PC-9 (cell line): ENCODE data around the gene FAM221B. TPM values are rescaled to one million over a fixed set of nuclear protein-coding genes. Genes with fewer than 3 reads are reported as not detected.
A peak's percentile ranks its signal among the peaks of the same experiment; 100 is the strongest.

ENCODE experiments used
- BruUV-seq: library from RNA; stranded (reverse); fragments of 400-500 nt; replicated peaks from 2 replicates; lab custom pipeline; 2021; lab: Mats Ljungman, UMichigan
- CTCF ChIA-PET: fragments of 300-600 bp; sonication (Branson Sonifier 250); formaldehyde crosslinking; loops from one replicate; lab custom pipeline; 2022; ENCODE audit warnings: antibody characterized with exemption; lab: Charles Lee
- POLR2A ChIA-PET: fragments of 300-600 bp; sonication (Branson Sonifier 250); formaldehyde crosslinking; loops from one replicate; lab custom pipeline; 2022; ENCODE audit warnings: antibody characterized with exemption; ENCODE audit not compliant: unreplicated experiment; lab: Charles Lee
- DNase-seq, 2 experiments: peaks; one replicate each; pipeline versions ENCODE4 v3.0.0 to v3.0.0-alpha.2; 2015 to 2022; ENCODE audit warnings: mixed read lengths in 1 of 2
- H2AFZ ChIP-seq: fragments of 200-600 bp; sonication (generic); 2 replicates; pipeline ENCODE4 v1.8.1; 2017; ENCODE audit warnings: antibody characterized with exemption
- H3F3A ChIP-seq: fragments of 200-600 bp; sonication (generic); 2 replicates; pipeline ENCODE4 v1.8.1; 2017; ENCODE audit warnings: antibody characterized with exemption, mild to moderate bottlenecking, low read depth; ENCODE audit not compliant: insufficient read depth
- H3K27ac ChIP-seq: fragments of 200-600 bp; sonication (generic); 2 replicates; pipeline ENCODE4 v1.6.1; 2016; ENCODE audit warnings: mixed run types
- H3K27me3 ChIP-seq: fragments of 200-600 bp; sonication (generic); 2 replicates; pipeline ENCODE4 v1.6.1; 2016; ENCODE audit warnings: low read depth, mixed run types; ENCODE audit not compliant: insufficient read depth
- H3K36me3 ChIP-seq: fragments of 200-600 bp; sonication (generic); 2 replicates; pipeline ENCODE4 v1.6.1; 2016; ENCODE audit warnings: low read depth, mixed run types
- H3K4me1 ChIP-seq: fragments of 200-600 bp; sonication (generic); replicated peaks from 2 replicates; pipeline ENCODE4 v1.6.1; 2016; ENCODE audit warnings: mixed run types; ENCODE audit not compliant: insufficient read depth
- H3K4me2 ChIP-seq: fragments of 200-600 bp; sonication (generic); 2 replicates; pipeline ENCODE4 v1.6.1; 2017; ENCODE audit warnings: mixed run types
- H3K4me3 ChIP-seq: fragments of 200-600 bp; sonication (generic); 2 replicates; pipeline ENCODE4 v1.6.1; 2016; ENCODE audit warnings: mixed run types
- H3K79me2 ChIP-seq: fragments of 200-600 bp; sonication (generic); 2 replicates; pipeline ENCODE4 v1.6.1; 2017; ENCODE audit warnings: low read depth, mixed run types
- H3K9me2 ChIP-seq: fragments of 200-600 bp; sonication (generic); 2 replicates; pipeline ENCODE4 v1.8.1; 2017; ENCODE audit warnings: mild to moderate bottlenecking; ENCODE audit not compliant: insufficient read depth
- H3K9me3 ChIP-seq: fragments of 200-600 bp; sonication (generic); 2 replicates; pipeline ENCODE4 v1.8.1; 2016; ENCODE audit warnings: low read depth; ENCODE audit not compliant: insufficient read depth
- H4K20me1 ChIP-seq: fragments of 200-600 bp; sonication (generic); 2 replicates; pipeline ENCODE4 v1.8.1; 2017; ENCODE audit not compliant: insufficient read depth
- CTCF ChIP-seq: fragments of 200-600 bp; sonication (generic); conservative IDR thresholded peaks from 2 replicates; pipeline ENCODE4 v1.6.1; 2017; ENCODE audit warnings: mixed run types, antibody characterized with exemption, mild to moderate bottlenecking, moderate library complexity
- EZH2 ChIP-seq: fragments of 200-600 bp; sonication (generic); IDR thresholded peaks from 2 replicates; pipeline ENCODE4 v1.8.0; 2017; ENCODE audit warnings: antibody characterized with exemption, low read depth
- intact Hi-C: fragments of 100-400 bp; cut with micrococcal nuclease; formaldehyde crosslinking; loops from one replicate; pipeline ENCODE4 v1.10.0; 2022; ENCODE audit not compliant: unreplicated experiment
- total RNA-seq: library from RNA; stranded (reverse); gene quantifications from 2 replicates; pipeline ENCODE4 v1.2.3, GENCODE V29; 2021

Gene FAM221B
- total RNA-seq, 1 experiment from 2014 or later: not detected

GRCh38 chr9:35814106-35814840, 14.3 kb downstream of the FAM221B start:
- intact Hi-C loops: no loop called here
- ChIA-PET CTCF (interaction anchor here (0.6 to 1.5 kb wide), 2 partner anchors 78 to 211 kb away, joined by 4 read pairs; no protein-coding TSS in a partner anchor), POLR2A (interaction anchor here (0.6 to 0.7 kb wide), 3 partner anchors 99 to 298 kb away, joined by 3 read pairs; no protein-coding TSS in a partner anchor)
- Histone ChIP-seq H3K27me3 (no peaks in the 10 kb centered on the region), H3K4me3 (peak overlapping the region; percentile 66), H2AFZ (peak overlapping the region; percentile 76), H3K9me3 (no peaks in the 10 kb centered on the region), H3K9me2 (no peaks in the 10 kb centered on the region), H3K27ac (peak overlapping the region; percentile 79), H3K4me1 (peaks cover 8% of the 10 kb centered on the region), H3K79me2 (no peaks in the 10 kb centered on the region), H4K20me1 (no peaks in the 10 kb centered on the region), H3F3A (peaks cover 13% of the 10 kb centered on the region; the same call in 1 of the 2 replicates), H3K36me3 (no peaks in the 10 kb centered on the region), H3K4me2 (peak overlapping the region; percentile 87)
- peak; percentile 48 for DNase-seq
- TF ChIP-seq EZH2 (no peak), CTCF (peak; percentile 38; the same call in 1 of the 2 replicates)
- BruUV-seq: no TSS peak

- peak overlapping the region; percentile 87 for H3K4me2 ChIP-seq
- no peaks in the 10 kb centered on the region for H3K9me2 ChIP-seq
- H3K4me3 ChIP-seq: peak overlapping the region; percentile 66; the same call in 1 of the 2 replicates
- no peaks in the 10 kb centered on the region for H3K27me3 ChIP-seq
- H3K27ac ChIP-seq: peak overlapping the region; percentile 79; the same call in 1 of the 2 replicates
- H4K20me1 ChIP-seq: no peaks in the 10 kb centered on the region
- no peaks in the 10 kb centered on the region for H3K9me3 ChIP-seq
- TF ChIP-seq EZH2: no peak
- TF ChIP-seq CTCF: peak; percentile 44; the same call in 1 of the 2 replicates
- H2AFZ ChIP-seq: no peak overlapping the region
- H3K36me3 ChIP-seq: no peaks in the 10 kb centered on the region
- BruUV-seq: TSS peak; percentile 69
- no peak for DNase-seq
- H3K4me1 ChIP-seq: peaks cover 8% of the 10 kb centered on the region
- ChIA-PET POLR2A (interaction anchor here (0.6 kb wide), 2 partner anchors 100 to 295 kb away, joined by 3 read pairs; no protein-coding TSS in a partner anchor), CTCF (interaction anchor here (1.5 kb wide), 1 partner anchor 77 kb away, joined by 4 read pairs; no protein-coding TSS in a partner anchor)
- peaks cover 13% of the 10 kb centered on the region; the same call in 1 of the 2 replicates for H3F3A ChIP-seq
- H3K79me2 ChIP-seq: no peaks in the 10 kb centered on the region
- intact Hi-C loops: no loop called here
Observed at GRCh38 chr9:35813434-35814105, 15.0 kb downstream of the FAM221B start.

DNA sequence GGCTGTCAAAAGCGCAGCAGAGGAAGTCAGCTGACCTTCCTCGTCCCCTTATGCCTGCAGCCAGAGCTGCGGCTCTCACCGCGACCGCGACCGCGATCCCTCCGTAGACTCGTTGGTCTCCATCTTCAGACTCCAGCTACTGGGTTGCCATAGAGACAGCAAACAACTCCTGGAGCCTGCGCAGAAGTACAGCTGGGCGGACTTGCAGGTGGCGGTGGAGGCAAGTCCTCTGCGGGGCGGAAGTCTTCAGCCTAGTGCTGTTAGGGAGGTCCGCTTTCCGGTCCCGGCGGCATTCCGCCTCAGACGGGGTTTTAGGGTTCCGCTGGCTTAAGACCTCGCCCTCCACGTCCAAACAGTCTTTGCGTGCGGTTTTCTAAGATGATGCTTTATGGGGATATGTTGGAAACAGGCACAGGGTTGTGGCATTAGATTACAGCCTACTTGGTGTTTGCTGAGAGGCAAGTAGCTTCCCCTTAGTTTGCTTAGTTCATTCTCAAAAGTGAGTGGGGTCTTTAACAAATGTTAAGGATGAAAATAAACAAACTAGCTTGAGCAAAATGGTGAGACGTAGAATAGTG, 16.4 kb downstream of the FAM221B start, which contains the start of gene SPAG8:
TSS of gene SPAG8 (minus strand) at position 238 of the 578 bp plus-strand sequence. CDS start at position 123, 115 bp downstream.
- Histone ChIP-seq H4K20me1 (no peaks in the 10 kb centered on the region), H3K27ac (no peak within 1 kb of the TSS), H3K4me2 (no peak within 1 kb of the TSS), H3K4me1 (peaks cover 8% of the 10 kb centered on the region), H3K79me2 (no peaks in the 10 kb centered on the region), H3K27me3 (no peaks in the 10 kb centered on the region), H3K9me3 (no peaks in the 10 kb centered on the region), H3K9me2 (no peaks in the 10 kb centered on the region), H3K4me3 (no peak within 1 kb of the TSS), H3K36me3 (no peaks in the 10 kb centered on the region), H2AFZ (no peak within 1 kb of the TSS), H3F3A (peaks cover 13% of the 10 kb centered on the region; the same call in 1 of the 2 replicates)
- peak in 1 of 2 experiments; percentile 52 for DNase-seq
- ChIA-PET POLR2A (interaction anchor here (0.5 to 0.6 kb wide), 3 partner anchors 63 to 1143 kb away, joined by 3 to 4 read pairs (median 4); partner anchors contain the start of genes GBA2 and RGP1), CTCF (interaction anchor here (0.6 to 1.5 kb wide), 4 partner anchors 22 to 211 kb away, joined by 3 read pairs; no protein-coding TSS in a partner anchor)
- TF ChIP-seq CTCF: no peak
- TF ChIP-seq EZH2: no peak
- BruUV-seq: no TSS peak
- intact Hi-C loops: no loop called here
